MM.1S (cell line): Measurements from ENCODE around the gene PDE3B.
"Not testable (repeated sequence)": the region's sequence is repeated elsewhere in the genome, so short reads cannot be mapped to it uniquely, and the experiment has no call there.

ENCODE experiments used
- DNase-seq: peaks from one replicate; pipeline ENCODE4 v3.0.0-alpha.2; 2015
- H2AFZ ChIP-seq: fragments of 300-600 bp; sonication (generic); 2 replicates; pipeline ENCODE4 v1.6.0; 2016; ENCODE audit warnings: antibody characterized with exemption, low read length
- H3F3A ChIP-seq: fragments of 300-600 bp; sonication (generic); 2 replicates; pipeline ENCODE4 v1.6.1; 2016; ENCODE audit warnings: mild to moderate bottlenecking, antibody characterized with exemption, low read length, moderate library complexity, mixed read lengths; ENCODE audit not compliant: insufficient read depth
- H3K27ac ChIP-seq: fragments of 300-600 bp; sonication (generic); 2 replicates; pipeline ENCODE4 v1.5.1; 2016; ENCODE audit warnings: mild to moderate bottlenecking, low read length
- H3K27me3 ChIP-seq: fragments of 300-600 bp; sonication (generic); replicated peaks from 2 replicates; pipeline ENCODE4 v1.6.0; 2016; ENCODE audit warnings: low read length; ENCODE audit not compliant: insufficient read depth
- H3K36me3 ChIP-seq: fragments of 300-600 bp; sonication (generic); replicated peaks from 2 replicates; pipeline ENCODE4 v1.6.1; 2016; ENCODE audit warnings: mild to moderate bottlenecking, low read length, mixed read lengths; ENCODE audit not compliant: insufficient read depth
- H3K4me1 ChIP-seq: fragments of 300-600 bp; sonication (generic); 2 replicates; pipeline ENCODE4 v1.6.1; 2016; ENCODE audit warnings: low read length, mixed read lengths
- H3K4me2 ChIP-seq: fragments of 300-600 bp; sonication (generic); 2 replicates; pipeline ENCODE4 v1.6.0; 2016; ENCODE audit warnings: low read depth, low read length
- H3K4me3 ChIP-seq: fragments of 300-600 bp; sonication (generic); 2 replicates; pipeline ENCODE4 v1.5.1; 2016; ENCODE audit warnings: low read length, mixed read lengths
- H3K79me2 ChIP-seq: fragments of 300-600 bp; sonication (generic); 2 replicates; pipeline ENCODE4 v1.6.1; 2016; ENCODE audit warnings: mixed run types, low read length, mixed read lengths
- H3K9ac ChIP-seq: fragments of 300-600 bp; sonication (generic); 2 replicates; pipeline ENCODE4 v1.6.1; 2016; ENCODE audit warnings: low read length, mixed read lengths
- H3K9me2 ChIP-seq: fragments of 300-600 bp; sonication (generic); replicated peaks from 2 replicates; pipeline ENCODE4 v1.6.1; 2016; ENCODE audit warnings: mild to moderate bottlenecking, low read length, mixed read lengths; ENCODE audit not compliant: insufficient read depth
- H3K9me3 ChIP-seq: fragments of 300-600 bp; sonication (generic); replicated peaks from 2 replicates; pipeline ENCODE4 v1.6.1; 2016; ENCODE audit warnings: mild to moderate bottlenecking, low read length, mixed read lengths; ENCODE audit not compliant: insufficient read depth
- H4K20me1 ChIP-seq: fragments of 300-600 bp; sonication (generic); 2 replicates; pipeline ENCODE4 v1.6.1; 2016; ENCODE audit warnings: mild to moderate bottlenecking, low read length, moderate library complexity, mixed read lengths; ENCODE audit not compliant: insufficient read depth
- EZH2 ChIP-seq: fragments of 300-600 bp; sonication (generic); optimal IDR thresholded peaks from 2 replicates; pipeline ENCODE3; 2017; ENCODE audit warnings: low read depth, mild to moderate bottlenecking, antibody characterized with exemption, low read length, mixed read lengths
- EZH2phosphoT487 ChIP-seq: fragments of 300-600 bp; sonication (generic); IDR thresholded peaks from 2 replicates; pipeline ENCODE4 v1.6.1; 2018; ENCODE audit warnings: antibody characterized with exemption, low read length
- TF ChIP-seq, protein P1 (sequence below): fragments of 300-600 bp; sonication (generic); IDR thresholded peaks from 2 replicates; pipeline ENCODE4 v1.5.1; 2016; ENCODE audit warnings: antibody characterized with exemption, low read length, mixed read lengths

Gene PDE3B

DNA sequence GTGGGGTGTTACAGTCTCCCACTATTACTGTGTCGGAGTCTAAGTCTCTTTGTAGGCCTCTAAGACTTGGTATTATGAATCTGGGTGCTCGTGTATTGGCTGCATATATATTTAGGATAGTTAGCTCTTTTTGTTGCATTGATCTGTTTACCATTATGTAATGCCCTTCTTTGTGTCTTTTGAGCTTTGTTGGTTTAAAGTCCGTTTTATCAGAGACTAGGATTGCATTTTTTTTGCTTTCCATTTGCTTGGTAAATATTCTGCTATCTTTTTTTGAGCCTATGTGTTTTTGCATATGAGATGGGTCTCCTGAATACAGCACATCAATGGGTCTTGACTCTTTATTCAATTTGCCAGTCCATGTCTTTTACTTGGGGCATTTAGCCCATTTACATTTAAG lies 97.6 kb downstream of the PDE3B start:
- Histone ChIP-seq H3K9ac (no peak overlapping the region), H3K27me3 (no peaks in the 10 kb centered on the region), H3K9me2 (no peaks in the 10 kb centered on the region), H3F3A (no peaks in the 10 kb centered on the region), H3K36me3 (no peaks in the 10 kb centered on the region), H3K4me3 (no peak overlapping the region), H3K4me2 (no peak overlapping the region), H2AFZ (no peak overlapping the region), H4K20me1 (no peaks in the 10 kb centered on the region), H3K9me3 (no peaks in the 10 kb centered on the region), H3K4me1 (no peaks in the 10 kb centered on the region), H3K27ac (no peak overlapping the region), H3K79me2 (no peaks in the 10 kb centered on the region)
- no peak for DNase-seq
- TF ChIP-seq, protein P1, sequence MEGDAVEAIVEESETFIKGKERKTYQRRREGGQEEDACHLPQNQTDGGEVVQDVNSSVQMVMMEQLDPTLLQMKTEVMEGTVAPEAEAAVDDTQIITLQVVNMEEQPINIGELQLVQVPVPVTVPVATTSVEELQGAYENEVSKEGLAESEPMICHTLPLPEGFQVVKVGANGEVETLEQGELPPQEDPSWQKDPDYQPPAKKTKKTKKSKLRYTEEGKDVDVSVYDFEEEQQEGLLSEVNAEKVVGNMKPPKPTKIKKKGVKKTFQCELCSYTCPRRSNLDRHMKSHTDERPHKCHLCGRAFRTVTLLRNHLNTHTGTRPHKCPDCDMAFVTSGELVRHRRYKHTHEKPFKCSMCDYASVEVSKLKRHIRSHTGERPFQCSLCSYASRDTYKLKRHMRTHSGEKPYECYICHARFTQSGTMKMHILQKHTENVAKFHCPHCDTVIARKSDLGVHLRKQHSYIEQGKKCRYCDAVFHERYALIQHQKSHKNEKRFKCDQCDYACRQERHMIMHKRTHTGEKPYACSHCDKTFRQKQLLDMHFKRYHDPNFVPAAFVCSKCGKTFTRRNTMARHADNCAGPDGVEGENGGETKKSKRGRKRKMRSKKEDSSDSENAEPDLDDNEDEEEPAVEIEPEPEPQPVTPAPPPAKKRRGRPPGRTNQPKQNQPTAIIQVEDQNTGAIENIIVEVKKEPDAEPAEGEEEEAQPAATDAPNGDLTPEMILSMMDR, result no peak
- TF ChIP-seq EZH2, result no peak
- TF ChIP-seq EZH2phosphoT487, result no peak

DNA sequence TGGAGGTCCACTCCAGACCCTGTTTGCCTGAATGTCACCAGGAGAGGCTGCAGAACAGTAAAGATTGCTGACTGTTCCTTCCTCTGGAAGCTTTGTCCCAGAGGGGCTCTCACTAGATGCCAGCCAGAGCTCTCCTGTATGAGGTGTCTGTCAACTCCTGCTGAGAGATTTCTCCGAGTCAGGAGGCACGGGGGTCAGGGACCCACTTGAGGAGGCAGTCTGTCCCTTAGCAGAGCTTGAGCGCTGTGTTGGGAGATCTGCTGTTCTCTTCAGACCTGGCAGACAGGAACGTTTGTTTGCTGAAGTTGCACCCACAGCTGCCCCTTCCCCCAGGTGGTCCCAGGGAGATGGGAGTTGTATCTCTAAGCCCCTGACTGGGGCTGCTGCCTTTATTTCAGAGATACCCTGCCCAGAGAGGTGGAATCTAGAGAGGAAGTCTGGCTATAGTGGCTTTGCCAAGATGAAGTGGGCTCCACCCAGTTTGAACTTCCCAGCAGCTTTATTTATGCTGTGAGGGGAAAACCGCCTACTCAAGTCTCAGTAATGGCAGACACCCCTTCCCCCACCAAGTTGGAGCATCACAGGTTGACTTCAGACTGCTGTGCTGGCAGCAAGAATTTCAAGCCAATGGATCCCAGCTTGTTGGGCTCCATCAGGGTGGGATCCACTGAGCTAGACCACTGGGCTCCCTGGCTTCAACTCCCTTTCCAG lies 99.4 kb downstream of the PDE3B start:
- no peak overlapping the region for H3K27ac ChIP-seq
- H3K9me3 ChIP-seq, result no peaks in the 10 kb centered on the region
- no peaks in the 10 kb centered on the region for H3F3A ChIP-seq
- no peaks in the 10 kb centered on the region for H3K36me3 ChIP-seq
- H3K9ac ChIP-seq, result no peak overlapping the region
- H2AFZ ChIP-seq, result no peak overlapping the region
- TF ChIP-seq EZH2phosphoT487, result no peak
- no peak for TF ChIP-seq EZH2
- TF ChIP-seq, protein P1, result no peak
- H3K79me2 ChIP-seq, result no peaks in the 10 kb centered on the region
- H3K9me2 ChIP-seq, result no peaks in the 10 kb centered on the region
- no peaks in the 10 kb centered on the region for H4K20me1 ChIP-seq
- DNase-seq, result no peak
- H3K4me3 ChIP-seq, result no peak overlapping the region
- no peak overlapping the region for H3K4me2 ChIP-seq
- no peaks in the 10 kb centered on the region for H3K4me1 ChIP-seq
- no peaks in the 10 kb centered on the region for H3K27me3 ChIP-seq

DNA sequence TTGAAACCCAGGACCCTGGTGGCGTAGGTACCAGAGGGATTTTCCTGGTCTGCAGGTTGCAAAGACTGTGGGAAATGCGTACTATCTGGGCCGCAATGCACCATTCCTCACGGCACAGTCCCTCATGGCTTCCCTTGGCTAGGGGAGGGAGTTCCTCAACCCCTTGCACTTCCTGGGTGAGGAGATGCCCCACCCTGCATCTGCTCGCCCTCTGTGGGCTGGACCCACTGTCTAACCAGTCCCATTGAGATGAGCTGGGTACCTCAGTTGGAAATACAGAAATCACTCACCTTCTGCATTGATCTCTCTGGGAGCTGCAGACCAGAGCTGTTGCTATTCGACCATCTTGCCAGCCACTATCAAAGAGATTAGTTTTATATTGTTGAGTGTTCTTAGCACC lies 100.1 kb downstream of the PDE3B start:
- not testable (repeated sequence) for H4K20me1 ChIP-seq, DNase-seq, H3K4me3 ChIP-seq, H3K27ac ChIP-seq, H3K36me3 ChIP-seq, H3K9me2 ChIP-seq, H3K4me2 ChIP-seq, H3F3A ChIP-seq, H3K27me3 ChIP-seq, H3K9me3 ChIP-seq, H3K4me1 ChIP-seq, H3K9ac ChIP-seq, H3K79me2 ChIP-seq, H2AFZ ChIP-seq

DNA sequence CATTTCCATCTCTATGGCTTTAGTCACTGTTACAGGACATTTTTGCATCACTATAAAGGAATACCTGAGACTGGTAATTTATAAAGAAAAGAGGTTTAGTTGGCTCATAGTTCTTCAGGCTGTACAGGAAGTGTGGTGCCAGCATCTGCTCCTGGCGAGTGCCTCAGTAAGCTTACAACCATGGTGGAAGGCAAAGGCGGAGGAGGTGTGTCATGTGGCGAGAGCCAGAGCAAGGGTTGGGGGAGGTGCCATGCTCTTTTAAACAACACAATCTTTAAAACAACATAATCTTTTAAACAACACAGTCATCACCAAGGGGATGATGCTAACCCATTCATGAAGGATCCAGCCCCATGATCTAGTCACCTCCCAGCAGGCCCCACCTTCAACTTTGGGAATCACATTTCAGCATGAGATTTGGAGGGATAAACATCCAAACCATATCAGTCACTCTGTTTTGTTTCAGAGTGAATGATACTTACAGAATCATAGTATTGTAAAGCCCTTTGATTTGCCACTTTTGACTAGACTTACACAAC lies 103.3 kb downstream of the PDE3B start:
- no peaks in the 10 kb centered on the region for H3K27me3 ChIP-seq
- no peaks in the 10 kb centered on the region for H4K20me1 ChIP-seq
- no peaks in the 10 kb centered on the region for H3K79me2 ChIP-seq
- H3K9me2 ChIP-seq, result no peaks in the 10 kb centered on the region
- no peaks in the 10 kb centered on the region; the same call in 1 of the 2 replicates for H3F3A ChIP-seq
- no peak overlapping the region for H3K9ac ChIP-seq
- H3K36me3 ChIP-seq, result no peaks in the 10 kb centered on the region
- no peak overlapping the region for H2AFZ ChIP-seq
- no peak overlapping the region for H3K4me2 ChIP-seq
- TF ChIP-seq, protein P1, result no peak
- TF ChIP-seq EZH2phosphoT487, result no peak
- TF ChIP-seq EZH2, result no peak
- DNase-seq, result no peak
- no peak overlapping the region for H3K27ac ChIP-seq
- H3K9me3 ChIP-seq, result no peaks in the 10 kb centered on the region
- peaks cover 8% of the 10 kb centered on the region for H3K4me1 ChIP-seq
- H3K4me3 ChIP-seq, result no peak overlapping the region
